Chondrocyte (in vitro differentiated cells): ENCODE data around the gene IL1B. TPM values are rescaled to one million over a fixed set of nuclear protein-coding genes. Genes with fewer than 3 reads are reported as not detected.
A peak's percentile ranks its signal among the peaks of the same experiment; 100 is the strongest.

Experiments used
- DNase-seq: peaks from one replicate; pipeline ENCODE4 v3.0.0; 2021; ENCODE audit warnings: mixed read lengths, low spot score
- H3K27ac Mint-ChIP-seq: one replicate; pipeline ENCODE4 v1.8.0; 2021; ENCODE audit warnings: mild to moderate bottlenecking, moderate library complexity, mixed read lengths; ENCODE audit not compliant: unreplicated experiment
- H3K27me3 Mint-ChIP-seq: 2 replicates; pipeline ENCODE4 v1.8.0; 2021; ENCODE audit warnings: low read depth, mixed read lengths
- H3K36me3 Mint-ChIP-seq: 2 replicates; pipeline ENCODE4 v1.8.0; 2021; ENCODE audit warnings: low read depth, mixed read lengths
- H3K4me1 Mint-ChIP-seq: 2 replicates; pipeline ENCODE4 v1.8.0; 2021; ENCODE audit warnings: low read depth, mild to moderate bottlenecking, mixed read lengths
- H3K4me3 Mint-ChIP-seq: one replicate; pipeline ENCODE4 v1.8.0; 2021; ENCODE audit warnings: mild to moderate bottlenecking, moderate library complexity, mixed read lengths; ENCODE audit not compliant: unreplicated experiment
- H3K9me3 Mint-ChIP-seq: 2 replicates; pipeline ENCODE4 v1.8.0; 2021; ENCODE audit warnings: low read depth, mixed read lengths
- total RNA-seq: library from RNA; stranded (reverse); gene quantifications from 3 replicates; pipeline ENCODE4 v1.2.1, GENCODE V29; 2021
- TF ChIP-seq, protein P1 (sequence below): fragments of 200-600 bp; sonication (generic); IDR thresholded peaks from 2 replicates; pipeline ENCODE4 v1.5.0; 2021; ENCODE audit warnings: antibody characterized with exemption, mild to moderate bottlenecking, moderate library complexity

Gene IL1B
- total RNA-seq, 1 donor from 2014 or later, result not detected

DNA sequence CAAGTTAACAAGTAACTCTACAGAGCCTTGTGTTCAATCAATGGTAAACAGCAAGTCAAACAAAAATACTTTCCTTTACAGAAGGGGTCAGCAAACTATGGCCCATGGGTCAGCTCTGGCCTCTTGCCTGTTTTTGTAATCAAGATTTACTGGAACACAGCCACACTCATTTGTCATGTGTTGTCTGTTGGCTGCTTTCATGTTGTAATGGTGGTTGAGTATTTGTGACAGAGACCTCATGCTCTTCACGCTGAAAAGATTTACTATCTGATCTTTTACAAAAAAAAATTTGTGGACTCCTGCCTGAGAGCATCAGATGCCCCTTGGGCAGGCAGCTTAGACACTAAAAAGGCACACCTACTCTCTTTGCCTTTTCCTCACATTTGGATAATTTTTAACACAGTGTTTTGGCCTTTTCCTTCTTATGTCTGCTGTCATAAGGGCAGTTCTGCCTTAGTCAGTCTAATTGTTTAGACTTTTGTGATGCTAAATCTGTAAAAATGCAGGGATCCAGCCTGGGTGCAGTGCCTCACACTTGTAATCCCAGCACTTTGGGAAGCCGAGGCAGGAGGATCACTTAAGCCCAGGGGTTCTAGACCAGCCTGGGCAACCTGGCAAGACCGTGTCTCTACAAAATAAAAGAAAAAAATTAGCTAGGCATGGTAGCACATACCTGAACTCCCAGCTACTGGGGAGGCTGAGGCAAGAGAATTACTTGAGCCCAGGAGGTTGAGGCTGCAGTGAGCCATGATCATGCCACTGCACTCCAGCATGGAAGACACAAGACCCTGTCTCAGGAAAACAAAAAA lies 18.3 kb downstream of the IL1B start:
- no peak for DNase-seq
- TF ChIP-seq, protein P1, sequence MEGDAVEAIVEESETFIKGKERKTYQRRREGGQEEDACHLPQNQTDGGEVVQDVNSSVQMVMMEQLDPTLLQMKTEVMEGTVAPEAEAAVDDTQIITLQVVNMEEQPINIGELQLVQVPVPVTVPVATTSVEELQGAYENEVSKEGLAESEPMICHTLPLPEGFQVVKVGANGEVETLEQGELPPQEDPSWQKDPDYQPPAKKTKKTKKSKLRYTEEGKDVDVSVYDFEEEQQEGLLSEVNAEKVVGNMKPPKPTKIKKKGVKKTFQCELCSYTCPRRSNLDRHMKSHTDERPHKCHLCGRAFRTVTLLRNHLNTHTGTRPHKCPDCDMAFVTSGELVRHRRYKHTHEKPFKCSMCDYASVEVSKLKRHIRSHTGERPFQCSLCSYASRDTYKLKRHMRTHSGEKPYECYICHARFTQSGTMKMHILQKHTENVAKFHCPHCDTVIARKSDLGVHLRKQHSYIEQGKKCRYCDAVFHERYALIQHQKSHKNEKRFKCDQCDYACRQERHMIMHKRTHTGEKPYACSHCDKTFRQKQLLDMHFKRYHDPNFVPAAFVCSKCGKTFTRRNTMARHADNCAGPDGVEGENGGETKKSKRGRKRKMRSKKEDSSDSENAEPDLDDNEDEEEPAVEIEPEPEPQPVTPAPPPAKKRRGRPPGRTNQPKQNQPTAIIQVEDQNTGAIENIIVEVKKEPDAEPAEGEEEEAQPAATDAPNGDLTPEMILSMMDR, result no peak
- Mint-ChIP-seq H3K36me3 (no peaks in the 10 kb centered on the region), H3K27ac (no peak overlapping the region), H3K4me1 (peaks cover 28% of the 10 kb centered on the region), H3K4me3 (no peak overlapping the region), H3K27me3 (no peaks in the 10 kb centered on the region), H3K9me3 (no peaks in the 10 kb centered on the region)

- TF ChIP-seq, protein P1, result peak; percentile 13
- Mint-ChIP-seq H3K4me1 (peaks cover 39% of the 10 kb centered on the region), H3K4me3 (no peak overlapping the region), H3K36me3 (no peaks in the 10 kb centered on the region), H3K27me3 (no peaks in the 10 kb centered on the region), H3K9me3 (no peaks in the 10 kb centered on the region), H3K27ac (no peak overlapping the region)
- no peak for DNase-seq
Observed at GRCh38 chr2:112817082-112817689, 19.4 kb downstream of the IL1B start.

- no peak for DNase-seq
- H3K4me3 Mint-ChIP-seq, result no peak overlapping the region
Observed at GRCh38 chr2:112814278-112814677, 22.3 kb downstream of the IL1B start.

GRCh38 chr2:112813280-112813966 lies 23.2 kb downstream of the IL1B start:
- no peak for DNase-seq
- Mint-ChIP-seq H3K4me1 (peaks cover 51% of the 10 kb centered on the region), H3K9me3 (no peaks in the 10 kb centered on the region), H3K27ac (peak overlapping the region; percentile 80), H3K27me3 (no peaks in the 10 kb centered on the region), H3K36me3 (no peaks in the 10 kb centered on the region), H3K4me3 (no peak overlapping the region)
- TF ChIP-seq, protein P1, result no peak

More at GRCh38 chr2:112814278-112814677, 22.3 kb downstream of the IL1B start:
- TF ChIP-seq, protein P1, result peak; percentile 43
- H3K27ac Mint-ChIP-seq, result peak overlapping the region; percentile 75
- peaks cover 51% of the 10 kb centered on the region for H3K4me1 Mint-ChIP-seq
- H3K9me3 Mint-ChIP-seq, result no peaks in the 10 kb centered on the region
- no peaks in the 10 kb centered on the region for H3K27me3 Mint-ChIP-seq
- no peaks in the 10 kb centered on the region for H3K36me3 Mint-ChIP-seq
